ENCODE results near the gene DIS3L2.

GRCh38 chr2:232376260-232376659 is 414.7 kb downstream of the DIS3L2 start:
- TF ChIP-seq SIN3A (conservative IDR thresholded peaks at IDR 0.05 in 1 of 2, IDR thresholded peaks at IDR 0.05 in 1 of 2; ENCODE audit: low read depth in 1 of 2, low read length in 2 of 2) (no peak), POLR2A (IDR thresholded peaks at IDR 0.05; ENCODE audit: control extremely low read depth in 1 of 2, low read depth in 2 of 2, low read length in 2 of 2) (no peak), CTCF (IDR thresholded peaks at IDR 0.05; ENCODE audit: control extremely low read depth in 1 of 3, insufficient read depth in 1 of 3, low read depth in 1 of 3, low read length in 3 of 3) (no peak)

All from H1 (cell line).